K562 (cell line): ENCODE results near the gene BHLHE40. TPM values are rescaled to one million over a fixed set of nuclear protein-coding genes. Genes with fewer than 3 reads are reported as not detected.

Experiments used
- BDP1 ChIP-seq: IDR thresholded peaks from 3 replicates; pipeline ENCODE4 v1.6.1; 2011; ENCODE audit not compliant: insufficient read length, insufficient read depth
- KAT2B ChIP-seq: IDR thresholded peaks from one replicate; pipeline ENCODE4 v1.6.1; 2012; ENCODE audit warnings: low read depth, mild to moderate bottlenecking, control low read depth, inconsistent platforms, low read length, moderate library complexity
- NFYB ChIP-seq: IDR thresholded peaks from 2 replicates; pipeline ENCODE4 v1.6.1; 2011; ENCODE audit warnings: mild to moderate bottlenecking, moderate library complexity; ENCODE audit not compliant: insufficient read length; ENCODE audit errors: extremely low read depth
- PCBP1 ChIP-seq: fragments of 200-400 bp; formaldehyde crosslinking; IDR thresholded peaks from 2 replicates; pipeline ENCODE4 v1.6.1; 2018; ENCODE audit warnings: mild to moderate bottlenecking, low read depth, low read length; ENCODE audit not compliant: poor library complexity, severe bottlenecking
- POLR2H ChIP-seq: IDR thresholded peaks from 2 replicates; pipeline ENCODE4 v1.6.1; 2016; ENCODE audit warnings: missing genetic modification characterization, low read depth, mild to moderate bottlenecking, control low read depth, missing compliant biosample characterization, moderate library complexity
- RFX5 ChIP-seq: IDR thresholded peaks from 2 replicates; pipeline ENCODE4 v1.6.1; 2011; ENCODE audit warnings: low read depth, mild to moderate bottlenecking, improper control_type of control experiment, low read length
- SLC30A9 ChIP-seq: fragments of 250-450 bp; sonication (Bioruptor Pico); IDR thresholded peaks from 2 replicates; pipeline ENCODE4 v1.8.0; 2022; ENCODE audit warnings: mild to moderate bottlenecking, moderate library complexity
- SPI1 ChIP-seq: IDR thresholded peaks from 2 replicates; pipeline ENCODE4 v1.6.1; 2011; ENCODE audit warnings: low read depth, low read length, control low read depth, borderline replicate concordance
- SRSF9 ChIP-seq: fragments of 200-400 bp; formaldehyde crosslinking; IDR thresholded peaks from 2 replicates; pipeline ENCODE4 v1.6.1; 2017; ENCODE audit warnings: low read depth, low read length, borderline replicate concordance
- ZNF695 ChIP-seq: fragments of 450-650 bp; formaldehyde crosslinking; IDR thresholded peaks from 2 replicates; pipeline ENCODE4 v1.4.0; 2020; ENCODE audit warnings: mild to moderate bottlenecking, moderate library complexity
- ZNF785 ChIP-seq: fragments of 250-450 bp; sonication (Bioruptor Pico); IDR thresholded peaks from 2 replicates; pipeline ENCODE4 v1.4.0; 2020; ENCODE audit warnings: mild to moderate bottlenecking
- polyA plus RNA-seq, 8 experiments: library from polyadenylated mRNA; depleted of rRNA in 4 of 8; stranded (reverse) in 5 of 8; unstranded in 3 of 8; fragments of >200 nt; fragmentation: Nextera tagmentation in 2 of 8; fragmentation: Illumina TruSeq in 1 of 8; extraction: Ambion mirVana in 2 of 8; extraction: Trizol in 1 of 8; gene quantifications; 2 replicates each; pipeline versions ENCODE4 v1.2.1 to v1.2.3, GENCODE V29; 2011 to 2014; ENCODE audit warnings: inconsistent platforms in 1 of 8, missing spikeins in 1 of 8
- total RNA-seq, 7 experiments: library from RNA; depleted of rRNA in 6 of 7; stranded (reverse); fragments of >200 nt in 6 of 7; fragmentation: Illumina TruSeq in 2 of 7; extraction: Trizol in 2 of 7; gene quantifications; 2 replicates each; pipeline versions ENCODE4 v1.2.1 to v1.2.3, GENCODE V29; 2011 to 2021; ENCODE audit warnings: low replicate concordance in 1 of 7
- TF ChIP-seq, protein P1 (sequence below): fragments of 250-450 bp; sonication (Bioruptor Pico); IDR thresholded peaks from 2 replicates; pipeline ENCODE4 v1.4.0; 2020; ENCODE audit warnings: borderline replicate concordance
- TF ChIP-seq, protein P2 (sequence below): fragments of 250-450 bp; sonication (Bioruptor Pico); IDR thresholded peaks from 2 replicates; pipeline ENCODE4 v1.8.0; 2022; ENCODE audit warnings: inconsistent platforms
- TF ChIP-seq, protein P3 (sequence below): fragments of 450-650 bp; IDR thresholded peaks from one replicate; pipeline ENCODE4 v1.6.1; 2018; ENCODE audit warnings: mild to moderate bottlenecking, moderate library complexity; ENCODE audit not compliant: partially characterized antibody
- TF ChIP-seq, protein P4 (sequence below), 2 experiments: fragments of 450-650 bp; IDR thresholded peaks; 2 replicates each; pipeline ENCODE4 v1.6.1; 2018; ENCODE audit warnings: mild to moderate bottlenecking in 2 of 2, low read depth in 1 of 2; ENCODE audit not compliant: partially characterized antibody in 2 of 2
- TF ChIP-seq, protein P5 (sequence below): fragments of 450-650 bp; formaldehyde crosslinking; IDR thresholded peaks from 2 replicates; pipeline ENCODE4 v1.4.0; 2020; ENCODE audit warnings: mild to moderate bottlenecking, moderate library complexity

The BHLHE40 gene
- total and polyA plus RNA-seq, 9 of the 15 experiments (the other 6 are each of a cell fraction or from before 2014, with no cell fraction given), result 12.0 to 83.9 (median 31.4) TPM

DNA sequence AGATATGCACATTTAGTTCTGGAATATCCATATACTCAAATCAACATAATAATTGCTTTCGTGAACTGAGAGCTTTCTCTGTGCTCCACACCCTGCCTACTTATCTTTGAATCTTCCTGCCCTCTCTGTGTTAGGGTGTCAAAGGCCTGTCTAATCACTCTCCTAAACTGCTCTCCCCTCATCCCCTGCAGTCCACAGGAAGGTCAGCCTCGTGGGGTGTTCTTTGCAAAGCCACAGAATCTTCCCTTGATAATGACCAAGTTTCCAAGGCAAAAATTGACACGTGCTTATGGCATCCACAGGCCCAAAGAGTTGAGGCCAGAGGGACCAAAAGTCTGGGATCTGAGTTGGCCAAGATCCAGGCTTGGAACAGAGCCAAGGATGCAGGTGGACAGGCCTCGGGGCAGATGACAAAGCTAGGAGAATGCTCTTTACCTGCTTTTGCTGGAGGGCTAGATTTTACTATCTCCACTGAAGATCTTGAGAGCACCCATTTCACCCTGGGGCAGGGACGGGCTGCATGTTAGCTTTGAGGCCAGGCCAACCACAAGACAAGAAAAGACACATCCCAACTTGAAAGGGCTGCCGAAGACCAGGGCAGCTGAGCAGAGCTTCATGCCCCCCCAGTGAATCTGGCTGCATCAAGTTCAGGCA, 20.4 kb downstream of the BHLHE40 start (continued):
- TF ChIP-seq PCBP1 (no peak), RFX5 (no peak), ZNF695 (no peak), SPI1 (no peak), BDP1 (no peak), POLR2H (tag) (no peak), KAT2B (no peak), SRSF9 (no peak), SLC30A9 (CRISPR knock-in tag) (no peak), NFYB (no peak), ZNF785 (CRISPR knock-in tag) (no peak)
- TF ChIP-seq, protein P1, sequence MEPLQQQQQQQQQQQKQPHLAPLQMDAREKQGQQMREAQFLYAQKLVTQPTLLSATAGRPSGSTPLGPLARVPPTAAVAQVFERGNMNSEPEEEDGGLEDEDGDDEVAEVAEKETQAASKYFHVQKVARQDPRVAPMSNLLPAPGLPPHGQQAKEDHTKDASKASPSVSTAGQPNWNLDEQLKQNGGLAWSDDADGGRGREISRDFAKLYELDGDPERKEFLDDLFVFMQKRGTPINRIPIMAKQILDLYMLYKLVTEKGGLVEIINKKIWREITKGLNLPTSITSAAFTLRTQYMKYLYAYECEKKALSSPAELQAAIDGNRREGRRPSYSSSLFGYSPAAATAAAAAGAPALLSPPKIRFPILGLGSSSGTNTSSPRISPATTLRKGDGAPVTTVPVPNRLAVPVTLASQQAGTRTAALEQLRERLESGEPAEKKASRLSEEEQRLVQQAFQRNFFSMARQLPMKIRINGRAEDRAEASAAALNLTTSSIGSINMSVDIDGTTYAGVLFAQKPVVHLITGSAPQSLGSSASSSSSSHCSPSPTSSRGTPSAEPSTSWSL (CRISPR knock-in tag), result 0 out of 2 replicates have a peak, but pooled peaks have one; percentile 50
- TF ChIP-seq, protein P2, sequence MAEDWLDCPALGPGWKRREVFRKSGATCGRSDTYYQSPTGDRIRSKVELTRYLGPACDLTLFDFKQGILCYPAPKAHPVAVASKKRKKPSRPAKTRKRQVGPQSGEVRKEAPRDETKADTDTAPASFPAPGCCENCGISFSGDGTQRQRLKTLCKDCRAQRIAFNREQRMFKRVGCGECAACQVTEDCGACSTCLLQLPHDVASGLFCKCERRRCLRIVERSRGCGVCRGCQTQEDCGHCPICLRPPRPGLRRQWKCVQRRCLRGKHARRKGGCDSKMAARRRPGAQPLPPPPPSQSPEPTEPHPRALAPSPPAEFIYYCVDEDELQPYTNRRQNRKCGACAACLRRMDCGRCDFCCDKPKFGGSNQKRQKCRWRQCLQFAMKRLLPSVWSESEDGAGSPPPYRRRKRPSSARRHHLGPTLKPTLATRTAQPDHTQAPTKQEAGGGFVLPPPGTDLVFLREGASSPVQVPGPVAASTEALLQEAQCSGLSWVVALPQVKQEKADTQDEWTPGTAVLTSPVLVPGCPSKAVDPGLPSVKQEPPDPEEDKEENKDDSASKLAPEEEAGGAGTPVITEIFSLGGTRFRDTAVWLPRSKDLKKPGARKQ (CRISPR knock-in tag), result no peak
- TF ChIP-seq, protein P3, sequence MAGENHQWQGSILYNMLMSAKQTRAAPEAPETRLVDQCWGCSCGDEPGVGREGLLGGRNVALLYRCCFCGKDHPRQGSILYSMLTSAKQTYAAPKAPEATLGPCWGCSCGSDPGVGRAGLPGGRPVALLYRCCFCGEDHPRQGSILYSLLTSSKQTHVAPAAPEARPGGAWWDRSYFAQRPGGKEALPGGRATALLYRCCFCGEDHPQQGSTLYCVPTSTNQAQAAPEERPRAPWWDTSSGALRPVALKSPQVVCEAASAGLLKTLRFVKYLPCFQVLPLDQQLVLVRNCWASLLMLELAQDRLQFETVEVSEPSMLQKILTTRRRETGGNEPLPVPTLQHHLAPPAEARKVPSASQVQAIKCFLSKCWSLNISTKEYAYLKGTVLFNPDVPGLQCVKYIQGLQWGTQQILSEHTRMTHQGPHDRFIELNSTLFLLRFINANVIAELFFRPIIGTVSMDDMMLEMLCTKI, result no peak
- TF ChIP-seq, protein P4, sequence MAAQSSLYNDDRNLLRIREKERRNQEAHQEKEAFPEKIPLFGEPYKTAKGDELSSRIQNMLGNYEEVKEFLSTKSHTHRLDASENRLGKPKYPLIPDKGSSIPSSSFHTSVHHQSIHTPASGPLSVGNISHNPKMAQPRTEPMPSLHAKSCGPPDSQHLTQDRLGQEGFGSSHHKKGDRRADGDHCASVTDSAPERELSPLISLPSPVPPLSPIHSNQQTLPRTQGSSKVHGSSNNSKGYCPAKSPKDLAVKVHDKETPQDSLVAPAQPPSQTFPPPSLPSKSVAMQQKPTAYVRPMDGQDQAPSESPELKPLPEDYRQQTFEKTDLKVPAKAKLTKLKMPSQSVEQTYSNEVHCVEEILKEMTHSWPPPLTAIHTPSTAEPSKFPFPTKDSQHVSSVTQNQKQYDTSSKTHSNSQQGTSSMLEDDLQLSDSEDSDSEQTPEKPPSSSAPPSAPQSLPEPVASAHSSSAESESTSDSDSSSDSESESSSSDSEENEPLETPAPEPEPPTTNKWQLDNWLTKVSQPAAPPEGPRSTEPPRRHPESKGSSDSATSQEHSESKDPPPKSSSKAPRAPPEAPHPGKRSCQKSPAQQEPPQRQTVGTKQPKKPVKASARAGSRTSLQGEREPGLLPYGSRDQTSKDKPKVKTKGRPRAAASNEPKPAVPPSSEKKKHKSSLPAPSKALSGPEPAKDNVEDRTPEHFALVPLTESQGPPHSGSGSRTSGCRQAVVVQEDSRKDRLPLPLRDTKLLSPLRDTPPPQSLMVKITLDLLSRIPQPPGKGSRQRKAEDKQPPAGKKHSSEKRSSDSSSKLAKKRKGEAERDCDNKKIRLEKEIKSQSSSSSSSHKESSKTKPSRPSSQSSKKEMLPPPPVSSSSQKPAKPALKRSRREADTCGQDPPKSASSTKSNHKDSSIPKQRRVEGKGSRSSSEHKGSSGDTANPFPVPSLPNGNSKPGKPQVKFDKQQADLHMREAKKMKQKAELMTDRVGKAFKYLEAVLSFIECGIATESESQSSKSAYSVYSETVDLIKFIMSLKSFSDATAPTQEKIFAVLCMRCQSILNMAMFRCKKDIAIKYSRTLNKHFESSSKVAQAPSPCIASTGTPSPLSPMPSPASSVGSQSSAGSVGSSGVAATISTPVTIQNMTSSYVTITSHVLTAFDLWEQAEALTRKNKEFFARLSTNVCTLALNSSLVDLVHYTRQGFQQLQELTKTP (IDR thresholded peaks at IDR 0.05; ENCODE audit: low read depth in 1 of 2, partially characterized antibody in 2 of 2), result peak in 1 of 2 experiments; percentile 22
- TF ChIP-seq, protein P5, sequence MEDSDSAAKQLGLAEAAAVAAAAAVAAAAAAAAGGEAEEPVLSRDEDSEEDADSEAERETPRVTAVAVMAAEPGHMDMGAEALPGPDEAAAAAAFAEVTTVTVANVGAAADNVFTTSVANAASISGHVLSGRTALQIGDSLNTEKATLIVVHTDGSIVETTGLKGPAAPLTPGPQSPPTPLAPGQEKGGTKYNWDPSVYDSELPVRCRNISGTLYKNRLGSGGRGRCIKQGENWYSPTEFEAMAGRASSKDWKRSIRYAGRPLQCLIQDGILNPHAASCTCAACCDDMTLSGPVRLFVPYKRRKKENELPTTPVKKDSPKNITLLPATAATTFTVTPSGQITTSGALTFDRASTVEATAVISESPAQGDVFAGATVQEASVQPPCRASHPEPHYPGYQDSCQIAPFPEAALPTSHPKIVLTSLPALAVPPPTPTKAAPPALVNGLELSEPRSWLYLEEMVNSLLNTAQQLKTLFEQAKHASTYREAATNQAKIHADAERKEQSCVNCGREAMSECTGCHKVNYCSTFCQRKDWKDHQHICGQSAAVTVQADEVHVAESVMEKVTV, result no peak
